Cardiac muscle cell (in vitro differentiated cells and primary cell): ENCODE results near the gene SPRED2. TPM values are rescaled to one million over a fixed set of nuclear protein-coding genes. Genes with fewer than 3 reads are reported as not detected.

Source experiments
- DNase-seq, 2 donors: peaks; one replicate each; pipeline versions ENCODE4 v3.0.0 to v3.0.0-alpha.2; 2010 to 2017; ENCODE audit warnings: low read depth in 1 of 2, low spot score in 1 of 2
- H3K27ac ChIP-seq: fragments of 200-600 bp; sonication (generic); 2 replicates; pipeline ENCODE4 v1.5.1; 2016
- H3K27me3 ChIP-seq: fragments of 200-600 bp; sonication (generic); 2 replicates; pipeline ENCODE4 v1.6.0; 2016; ENCODE audit warnings: control low read depth
- H3K36me3 ChIP-seq: fragments of 200-600 bp; sonication (generic); 2 replicates; pipeline ENCODE4 v1.5.1; 2016; ENCODE audit warnings: control low read depth
- H3K4me1 ChIP-seq: fragments of 200-600 bp; sonication (generic); 2 replicates; pipeline ENCODE4 v1.8.1; 2017; ENCODE audit warnings: low read depth, mild to moderate bottlenecking, mixed run types
- H3K4me3 ChIP-seq: fragments of 200-600 bp; sonication (generic); 2 replicates; pipeline ENCODE4 v1.5.1; 2016; ENCODE audit warnings: mild to moderate bottlenecking
- H3K9me3 ChIP-seq: fragments of 200-600 bp; sonication (generic); 2 replicates; pipeline ENCODE4 v1.5.1; 2017; ENCODE audit warnings: low read depth, mild to moderate bottlenecking, control low read depth
- CTCF ChIP-seq: IDR thresholded peaks from 2 replicates; pipeline ENCODE4 v1.5.1; 2012; ENCODE audit warnings: low read depth, mild to moderate bottlenecking, low read length
- polyA plus RNA-seq: library from polyadenylated mRNA; unstranded; fragments of >200 nt; fragmentation: Nextera tagmentation; extraction: Ambion mirVana; gene quantifications from 2 replicates; pipeline ENCODE4 v1.2.1, GENCODE V29; 2016
- total RNA-seq: library from RNA; depleted of rRNA; stranded (reverse); fragments of >200 nt; gene quantifications from 2 replicates; pipeline ENCODE4 v1.2.3, GENCODE V29; 2016

SPRED2 gene
- total and polyA plus RNA-seq, 2 experiments from 2014 or later: 11.7 to 18.9 TPM

DNA sequence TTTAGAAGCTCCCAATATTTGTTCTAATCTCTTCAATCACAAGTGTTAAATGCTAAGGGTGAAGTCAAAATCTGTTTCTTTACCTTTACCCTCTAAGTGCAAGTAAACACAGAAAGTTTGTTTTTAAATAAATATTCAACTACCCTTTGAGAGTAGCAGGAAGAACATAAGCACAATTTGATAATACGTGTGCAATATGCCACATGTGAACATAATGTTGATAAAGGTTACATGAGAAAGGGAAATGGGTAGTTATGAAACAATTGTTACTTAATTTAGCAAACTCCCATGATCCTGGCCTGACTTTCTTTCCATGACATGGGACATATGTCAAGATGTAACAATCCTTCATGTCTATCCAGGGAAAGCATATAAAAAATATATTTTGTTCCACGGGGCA, 7.1 kb downstream of the SPRED2 start:
- TF ChIP-seq CTCF: no peak
- peaks cover 24% of the 10 kb centered on the region for H3K4me1 ChIP-seq
- no peaks in the 10 kb centered on the region for H3K9me3 ChIP-seq
- no peak overlapping the region for H3K27ac ChIP-seq
- H3K4me3 ChIP-seq: no peak overlapping the region
- no peaks in the 10 kb centered on the region for H3K27me3 ChIP-seq
- DNase-seq: no peak
- no peaks in the 10 kb centered on the region for H3K36me3 ChIP-seq

DNA sequence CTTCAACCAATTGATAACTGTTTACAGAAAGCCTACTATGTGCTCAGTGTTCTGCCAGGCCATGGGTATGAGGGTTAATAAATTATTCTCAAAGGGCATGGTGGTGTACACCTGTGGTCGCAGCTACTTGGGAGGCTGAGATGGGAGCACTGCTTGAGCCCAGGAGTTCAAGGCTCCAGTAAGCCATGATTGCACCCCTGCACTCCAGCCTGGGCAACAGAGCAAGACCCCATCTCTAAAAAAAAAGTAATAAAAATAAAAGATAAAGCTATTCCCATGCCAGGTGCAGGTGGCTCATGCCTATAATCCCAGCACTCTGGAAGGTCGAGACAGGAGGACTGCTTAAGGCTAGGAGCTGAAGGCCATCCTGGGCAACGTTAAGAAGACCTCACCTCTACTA, 8.0 kb downstream of the SPRED2 start:
- DNase-seq: no peak
- H3K27ac ChIP-seq: no peak overlapping the region
- TF ChIP-seq CTCF: no peak
- H3K27me3 ChIP-seq: no peaks in the 10 kb centered on the region
- H3K9me3 ChIP-seq: no peaks in the 10 kb centered on the region
- H3K4me1 ChIP-seq: peaks cover 15% of the 10 kb centered on the region
- no peaks in the 10 kb centered on the region for H3K36me3 ChIP-seq
- H3K4me3 ChIP-seq: no peak overlapping the region

DNA sequence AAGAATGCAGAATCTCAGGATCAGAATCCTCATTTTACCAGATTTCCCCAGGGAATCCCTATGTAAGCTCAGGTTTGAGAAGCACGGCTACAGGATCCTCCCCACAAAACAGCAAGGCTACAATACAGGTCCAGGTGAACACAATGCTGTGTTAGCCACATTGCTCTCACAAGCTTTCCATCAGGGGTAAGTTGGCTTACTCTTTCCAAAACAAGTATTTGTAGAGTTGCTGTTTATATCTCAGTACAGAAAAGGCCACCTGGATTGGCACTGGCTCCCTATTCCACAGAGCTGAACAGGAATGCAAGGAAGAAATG, 11.0 kb downstream of the SPRED2 start:
- Histone ChIP-seq H3K27ac (peak overlapping the region; percentile 2), H3K27me3 (no peaks in the 10 kb centered on the region), H3K4me1 (peaks cover 15% of the 10 kb centered on the region), H3K9me3 (no peaks in the 10 kb centered on the region), H3K4me3 (no peak overlapping the region), H3K36me3 (no peaks in the 10 kb centered on the region)
- TF ChIP-seq CTCF: no peak
- DNase-seq: no peak

- Histone ChIP-seq H3K4me1 (peaks cover 15% of the 10 kb centered on the region), H3K27ac (peak overlapping the region; percentile 2), H3K36me3 (no peaks in the 10 kb centered on the region), H3K9me3 (no peaks in the 10 kb centered on the region), H3K4me3 (no peak overlapping the region), H3K27me3 (no peaks in the 10 kb centered on the region)
- DNase-seq: peak in 1 of 2 donors; percentile 60
- no peak for TF ChIP-seq CTCF
Observed at GRCh38 chr2:65420712-65421431, 11.5 kb downstream of the SPRED2 start.

DNA sequence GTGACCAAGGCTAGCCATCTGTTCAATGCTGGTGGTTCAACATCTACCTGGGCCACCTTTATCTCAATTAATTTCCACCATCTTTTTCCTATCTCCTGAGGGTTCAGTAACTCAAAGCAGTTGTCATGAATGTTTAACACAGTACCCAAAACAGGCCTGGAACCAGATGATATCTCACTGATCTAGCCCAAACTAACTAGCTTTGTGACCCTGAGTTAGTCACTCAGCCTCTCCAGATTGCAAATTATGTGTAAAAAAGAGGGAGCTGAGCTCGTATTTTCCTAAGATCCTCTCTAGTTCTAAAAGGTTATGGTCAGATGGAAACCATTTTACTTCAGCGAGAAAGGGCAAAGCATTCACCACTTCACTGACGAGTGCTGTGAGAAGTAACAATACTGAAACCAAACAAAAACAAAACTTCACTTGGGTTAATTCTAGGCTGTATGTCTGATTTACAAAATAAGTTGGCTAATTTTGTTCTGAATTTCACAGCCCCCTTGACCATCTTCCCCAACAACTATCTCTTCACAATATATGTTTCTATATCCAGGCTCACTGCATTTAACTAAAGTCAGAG, 14.8 kb downstream of the SPRED2 start:
- Histone ChIP-seq H3K27me3 (no peaks in the 10 kb centered on the region), H3K9me3 (no peaks in the 10 kb centered on the region), H3K4me3 (no peak overlapping the region), H3K36me3 (no peaks in the 10 kb centered on the region), H3K27ac (no peak overlapping the region), H3K4me1 (peaks cover 15% of the 10 kb centered on the region)
- TF ChIP-seq CTCF: no peak
- no peak for DNase-seq
